ENCODE results near the gene UBR4. TPM values are rescaled to one million over a fixed set of nuclear protein-coding genes. Genes with fewer than 3 reads are reported as not detected.

The UBR4 gene
- total and polyA plus RNA-seq, 10 of the 15 experiments (the other 5 are each of a cell fraction or from before 2014, with no cell fraction given): 34.2 to 124 (median 56.2) TPM

DNA sequence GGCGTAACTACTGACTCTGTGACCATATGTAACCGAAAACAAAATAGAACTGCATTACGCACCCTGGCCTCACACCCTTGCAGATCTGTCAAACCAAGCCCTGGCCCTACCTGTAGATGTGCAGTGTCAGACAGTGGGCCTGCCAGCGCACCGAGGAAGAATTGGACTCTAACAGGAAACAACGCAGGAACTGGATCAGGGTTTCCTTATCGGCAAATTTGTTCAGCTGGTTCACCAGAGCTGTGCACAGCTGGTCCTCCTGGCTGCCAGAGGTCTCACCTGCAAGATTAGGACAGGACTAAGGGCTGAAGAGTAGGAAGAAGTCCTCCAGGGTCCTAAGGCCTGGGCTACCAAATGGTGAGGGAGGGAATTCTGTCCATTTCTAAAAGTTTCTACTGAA lies 90.0 kb downstream of the UBR4 start:
- Histone ChIP-seq H2AFZ (ENCODE audit: control insufficient read depth, low read depth, low read length) (no peak overlapping the region), H3K9me3 (replicated peaks; ENCODE audit: control insufficient read depth, insufficient read depth, low read length) (no peaks in the 10 kb centered on the region), H3K4me1 (ENCODE audit: control insufficient read depth, insufficient read depth, low read length) (peaks cover 12% of the 10 kb centered on the region), H3K4me3 (no peak overlapping the region), H3K4me2 (ENCODE audit: control insufficient read depth, insufficient read depth) (no peak overlapping the region), H3K9ac (ENCODE audit: control insufficient read depth, insufficient read depth, low read length) (no peak overlapping the region), H3K79me2 (ENCODE audit: control insufficient read depth, insufficient read depth, low read length) (no peaks in the 10 kb centered on the region), H4K20me1 (ENCODE audit: control insufficient read depth, insufficient read depth) (no peaks in the 10 kb centered on the region), H3K36me3 (ENCODE audit: control insufficient read depth in 2 of 2, insufficient read depth in 2 of 2, low read length in 1 of 2) (peaks cover 48 to 70% of the 10 kb centered on the region in 2 experiments), H3K27ac (ENCODE audit: control insufficient read depth, insufficient read depth) (no peak overlapping the region), H3K27me3 (replicated peaks in 1 of 2; ENCODE audit: control insufficient read depth in 2 of 2, insufficient read depth in 2 of 2, low read length in 1 of 2) (no peaks in the 10 kb centered on the region)
- FAIRE-seq: no peak
- in situ Hi-C loops (cut with MboI): no loop called here
- 98% methylated on average over 7 of the region's 7 CpGs for WGBS (ENCODE audit: insufficient coverage, insufficient replicate concordance, low lambda C conversion rate, missing lambda C conversion rate)
- TF ChIP-seq NR2C2 (IDR thresholded peaks at IDR 0.05; ENCODE audit: borderline replicate concordance, control insufficient read depth, insufficient read length, low read depth) (no peak), MEF2B (IDR thresholded peaks at IDR 0.05; ENCODE audit: partially characterized antibody, poor library complexity, severe bottlenecking) (no peak), CBX3 (IDR thresholded peaks at IDR 0.05; ENCODE audit: borderline replicate concordance, low read depth) (no peak), ZNF274 (IDR thresholded peaks at IDR 0.05; ENCODE audit: insufficient read depth, insufficient read length) (no peak), NBN (IDR thresholded peaks at IDR 0.05) (no peak), POU2F2 (IDR thresholded peaks at IDR 0.05; ENCODE audit: borderline replicate concordance, low read depth, low read length) (no peak), JUND (IDR thresholded peaks at IDR 0.05; ENCODE audit: low read depth, low read length) (no peak), GATAD2B (conservative IDR thresholded peaks at IDR 0.05; ENCODE audit: low read depth) (no peak)
- TF ChIP-seq, protein P1, sequence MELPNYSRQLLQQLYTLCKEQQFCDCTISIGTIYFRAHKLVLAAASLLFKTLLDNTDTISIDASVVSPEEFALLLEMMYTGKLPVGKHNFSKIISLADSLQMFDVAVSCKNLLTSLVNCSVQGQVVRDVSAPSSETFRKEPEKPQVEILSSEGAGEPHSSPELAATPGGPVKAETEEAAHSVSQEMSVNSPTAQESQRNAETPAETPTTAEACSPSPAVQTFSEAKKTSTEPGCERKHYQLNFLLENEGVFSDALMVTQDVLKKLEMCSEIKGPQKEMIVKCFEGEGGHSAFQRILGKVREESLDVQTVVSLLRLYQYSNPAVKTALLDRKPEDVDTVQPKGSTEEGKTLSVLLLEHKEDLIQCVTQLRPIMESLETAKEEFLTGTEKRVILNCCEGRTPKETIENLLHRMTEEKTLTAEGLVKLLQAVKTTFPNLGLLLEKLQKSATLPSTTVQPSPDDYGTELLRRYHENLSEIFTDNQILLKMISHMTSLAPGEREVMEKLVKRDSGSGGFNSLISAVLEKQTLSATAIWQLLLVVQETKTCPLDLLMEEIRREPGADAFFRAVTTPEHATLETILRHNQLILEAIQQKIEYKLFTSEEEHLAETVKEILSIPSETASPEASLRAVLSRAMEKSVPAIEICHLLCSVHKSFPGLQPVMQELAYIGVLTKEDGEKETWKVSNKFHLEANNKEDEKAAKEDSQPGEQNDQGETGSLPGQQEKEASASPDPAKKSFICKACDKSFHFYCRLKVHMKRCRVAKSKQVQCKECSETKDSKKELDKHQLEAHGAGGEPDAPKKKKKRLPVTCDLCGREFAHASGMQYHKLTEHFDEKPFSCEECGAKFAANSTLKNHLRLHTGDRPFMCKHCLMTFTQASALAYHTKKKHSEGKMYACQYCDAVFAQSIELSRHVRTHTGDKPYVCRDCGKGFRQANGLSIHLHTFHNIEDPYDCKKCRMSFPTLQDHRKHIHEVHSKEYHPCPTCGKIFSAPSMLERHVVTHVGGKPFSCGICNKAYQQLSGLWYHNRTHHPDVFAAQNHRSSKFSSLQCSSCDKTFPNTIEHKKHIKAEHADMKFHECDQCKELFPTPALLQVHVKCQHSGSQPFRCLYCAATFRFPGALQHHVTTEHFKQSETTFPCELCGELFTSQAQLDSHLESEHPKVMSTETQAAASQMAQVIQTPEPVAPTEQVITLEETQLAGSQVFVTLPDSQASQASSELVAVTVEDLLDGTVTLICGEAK (IDR thresholded peaks at IDR 0.05; ENCODE audit: borderline replicate concordance): no peak
- TF ChIP-seq, protein P2, sequence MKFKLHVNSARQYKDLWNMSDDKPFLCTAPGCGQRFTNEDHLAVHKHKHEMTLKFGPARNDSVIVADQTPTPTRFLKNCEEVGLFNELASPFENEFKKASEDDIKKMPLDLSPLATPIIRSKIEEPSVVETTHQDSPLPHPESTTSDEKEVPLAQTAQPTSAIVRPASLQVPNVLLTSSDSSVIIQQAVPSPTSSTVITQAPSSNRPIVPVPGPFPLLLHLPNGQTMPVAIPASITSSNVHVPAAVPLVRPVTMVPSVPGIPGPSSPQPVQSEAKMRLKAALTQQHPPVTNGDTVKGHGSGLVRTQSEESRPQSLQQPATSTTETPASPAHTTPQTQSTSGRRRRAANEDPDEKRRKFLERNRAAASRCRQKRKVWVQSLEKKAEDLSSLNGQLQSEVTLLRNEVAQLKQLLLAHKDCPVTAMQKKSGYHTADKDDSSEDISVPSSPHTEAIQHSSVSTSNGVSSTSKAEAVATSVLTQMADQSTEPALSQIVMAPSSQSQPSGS (IDR thresholded peaks at IDR 0.05; ENCODE audit: low read length): no peak
- TF ChIP-seq, protein P3, sequence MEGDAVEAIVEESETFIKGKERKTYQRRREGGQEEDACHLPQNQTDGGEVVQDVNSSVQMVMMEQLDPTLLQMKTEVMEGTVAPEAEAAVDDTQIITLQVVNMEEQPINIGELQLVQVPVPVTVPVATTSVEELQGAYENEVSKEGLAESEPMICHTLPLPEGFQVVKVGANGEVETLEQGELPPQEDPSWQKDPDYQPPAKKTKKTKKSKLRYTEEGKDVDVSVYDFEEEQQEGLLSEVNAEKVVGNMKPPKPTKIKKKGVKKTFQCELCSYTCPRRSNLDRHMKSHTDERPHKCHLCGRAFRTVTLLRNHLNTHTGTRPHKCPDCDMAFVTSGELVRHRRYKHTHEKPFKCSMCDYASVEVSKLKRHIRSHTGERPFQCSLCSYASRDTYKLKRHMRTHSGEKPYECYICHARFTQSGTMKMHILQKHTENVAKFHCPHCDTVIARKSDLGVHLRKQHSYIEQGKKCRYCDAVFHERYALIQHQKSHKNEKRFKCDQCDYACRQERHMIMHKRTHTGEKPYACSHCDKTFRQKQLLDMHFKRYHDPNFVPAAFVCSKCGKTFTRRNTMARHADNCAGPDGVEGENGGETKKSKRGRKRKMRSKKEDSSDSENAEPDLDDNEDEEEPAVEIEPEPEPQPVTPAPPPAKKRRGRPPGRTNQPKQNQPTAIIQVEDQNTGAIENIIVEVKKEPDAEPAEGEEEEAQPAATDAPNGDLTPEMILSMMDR (IDR thresholded peaks at IDR 0.05 in 2 of 3, conservative IDR thresholded peaks at IDR 0.05 in 1 of 3; ENCODE audit: control insufficient read depth in 2 of 3, extremely low read depth in 1 of 3, insufficient read depth in 1 of 3, low read depth in 3 of 3, low read length in 3 of 3): no peak
- ChIA-PET SMC1A (ENCODE audit: uncharacterized antibody, unreplicated experiment) (interaction anchor here (1.7 kb wide), 1 partner anchor 9 kb away, joined by 4 read pairs; no protein-coding TSS in a partner anchor), RAD21 (ENCODE audit: unreplicated experiment) (interaction anchor here (1.4 kb wide), 1 partner anchor 206 kb away, joined by 3 read pairs; no protein-coding TSS in a partner anchor), CTCF (interaction anchor here (1.0 kb wide), 1 partner anchor 8 kb away, joined by 3 read pairs; no protein-coding TSS in a partner anchor), POLR2A (no interaction called here)
- no peak for DNase-seq (ENCODE audit: low read depth, low spot score)
- no peak for ATAC-seq
- intact Hi-C loops (cut with micrococcal nuclease; ENCODE audit: unreplicated experiment): no loop called here
- BruUV-seq (replicated peaks): no TSS peak

Data from GM12878 (cell line).